Lower leg skin (tissue), 4 donors: ENCODE results near the gene SUSD2. TPM values are rescaled to one million over a fixed set of nuclear protein-coding genes. Genes with fewer than 3 reads are reported as not detected.
"Not testable (repeated sequence)": the region's sequence is repeated elsewhere in the genome, so short reads cannot be mapped to it uniquely, and the experiment has no call there.

Experiments
- DNase-seq, 2 donors: peaks; one replicate each; pipeline ENCODE4 v3.0.0-alpha.2; 2019; ENCODE audit warnings: low spot score in 2 of 2
- H3K4me3 ChIP-seq: fragments of 200-600 bp; sonication (generic); 2 replicates; pipeline ENCODE4 v1.5.1; 2017; ENCODE audit warnings: mild to moderate bottlenecking, low read depth; ENCODE audit not compliant: poor library complexity, severe bottlenecking
- POLR2A ChIP-seq, 2 donors: fragments of 450-650 bp; IDR thresholded peaks; one replicate each; pipeline ENCODE4 v1.6.1; 2016 to 2017; ENCODE audit warnings: antibody characterized with exemption in 2 of 2, mild to moderate bottlenecking in 1 of 2, moderate library complexity in 1 of 2
- WGBS, 2 donors: methylation state at CpG; one replicate each; pipeline ENCODE4 v1.1.5; 2018; 5-methylcytosine and 5-hydroxymethylcytosine counted together
- intact Hi-C: fragments of 100-400 bp; cut with DNase I; formaldehyde crosslinking; loops from one replicate; pipeline ENCODE4 v1.15.0; 2023; ENCODE audit warnings: low total_unique reads
- total RNA-seq, 4 donors: library from RNA; depleted of rRNA; stranded (reverse); fragments of >200 nt; gene quantifications; one replicate each; pipeline ENCODE4 v1.1.0, GENCODE V29; 2016
- TF ChIP-seq, protein P1 (sequence below), 3 donors: fragments of 450-650 bp; IDR thresholded peaks; one replicate each; pipeline ENCODE4 v1.5.1; 2016; ENCODE audit warnings: antibody characterized with exemption in 3 of 3, mild to moderate bottlenecking in 3 of 3, moderate library complexity in 2 of 3

Gene SUSD2
- total RNA-seq, 4 donors from 2014 or later: 18.3 to 74.3 (median 27.0) TPM

DNA sequence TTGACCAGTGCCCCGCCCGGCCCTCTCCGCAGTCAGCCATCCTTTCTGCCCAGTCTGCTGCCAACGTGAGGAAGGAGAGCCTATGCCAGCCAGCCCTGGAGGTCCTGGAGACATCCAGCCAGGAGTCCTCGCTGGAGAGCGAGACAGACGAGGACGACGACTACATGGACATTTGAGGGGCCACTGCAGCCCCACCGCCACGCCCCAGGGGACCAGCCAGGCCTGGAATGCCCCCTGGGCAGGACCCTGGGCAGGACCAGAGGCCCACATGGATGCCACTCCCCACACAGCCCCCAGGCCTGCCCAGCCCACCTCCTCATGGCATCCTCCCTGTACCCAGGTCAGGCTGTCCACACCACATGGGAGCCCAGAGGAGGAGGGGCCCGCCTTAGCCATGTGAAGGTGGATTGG, 3.3 kb upstream of the SUSD2 start:
- no peak overlapping the region for H3K4me3 ChIP-seq
- TF ChIP-seq, protein P1, sequence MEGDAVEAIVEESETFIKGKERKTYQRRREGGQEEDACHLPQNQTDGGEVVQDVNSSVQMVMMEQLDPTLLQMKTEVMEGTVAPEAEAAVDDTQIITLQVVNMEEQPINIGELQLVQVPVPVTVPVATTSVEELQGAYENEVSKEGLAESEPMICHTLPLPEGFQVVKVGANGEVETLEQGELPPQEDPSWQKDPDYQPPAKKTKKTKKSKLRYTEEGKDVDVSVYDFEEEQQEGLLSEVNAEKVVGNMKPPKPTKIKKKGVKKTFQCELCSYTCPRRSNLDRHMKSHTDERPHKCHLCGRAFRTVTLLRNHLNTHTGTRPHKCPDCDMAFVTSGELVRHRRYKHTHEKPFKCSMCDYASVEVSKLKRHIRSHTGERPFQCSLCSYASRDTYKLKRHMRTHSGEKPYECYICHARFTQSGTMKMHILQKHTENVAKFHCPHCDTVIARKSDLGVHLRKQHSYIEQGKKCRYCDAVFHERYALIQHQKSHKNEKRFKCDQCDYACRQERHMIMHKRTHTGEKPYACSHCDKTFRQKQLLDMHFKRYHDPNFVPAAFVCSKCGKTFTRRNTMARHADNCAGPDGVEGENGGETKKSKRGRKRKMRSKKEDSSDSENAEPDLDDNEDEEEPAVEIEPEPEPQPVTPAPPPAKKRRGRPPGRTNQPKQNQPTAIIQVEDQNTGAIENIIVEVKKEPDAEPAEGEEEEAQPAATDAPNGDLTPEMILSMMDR (IDR thresholded peaks at IDR 0.05): no peak
- TF ChIP-seq POLR2A (IDR thresholded peaks at IDR 0.05): no peak
- intact Hi-C loops: no loop called here
- DNase-seq: no peak
- 87 to 92% methylated on average over 12 of the region's 12 CpGs for WGBS, 2 donors

DNA sequence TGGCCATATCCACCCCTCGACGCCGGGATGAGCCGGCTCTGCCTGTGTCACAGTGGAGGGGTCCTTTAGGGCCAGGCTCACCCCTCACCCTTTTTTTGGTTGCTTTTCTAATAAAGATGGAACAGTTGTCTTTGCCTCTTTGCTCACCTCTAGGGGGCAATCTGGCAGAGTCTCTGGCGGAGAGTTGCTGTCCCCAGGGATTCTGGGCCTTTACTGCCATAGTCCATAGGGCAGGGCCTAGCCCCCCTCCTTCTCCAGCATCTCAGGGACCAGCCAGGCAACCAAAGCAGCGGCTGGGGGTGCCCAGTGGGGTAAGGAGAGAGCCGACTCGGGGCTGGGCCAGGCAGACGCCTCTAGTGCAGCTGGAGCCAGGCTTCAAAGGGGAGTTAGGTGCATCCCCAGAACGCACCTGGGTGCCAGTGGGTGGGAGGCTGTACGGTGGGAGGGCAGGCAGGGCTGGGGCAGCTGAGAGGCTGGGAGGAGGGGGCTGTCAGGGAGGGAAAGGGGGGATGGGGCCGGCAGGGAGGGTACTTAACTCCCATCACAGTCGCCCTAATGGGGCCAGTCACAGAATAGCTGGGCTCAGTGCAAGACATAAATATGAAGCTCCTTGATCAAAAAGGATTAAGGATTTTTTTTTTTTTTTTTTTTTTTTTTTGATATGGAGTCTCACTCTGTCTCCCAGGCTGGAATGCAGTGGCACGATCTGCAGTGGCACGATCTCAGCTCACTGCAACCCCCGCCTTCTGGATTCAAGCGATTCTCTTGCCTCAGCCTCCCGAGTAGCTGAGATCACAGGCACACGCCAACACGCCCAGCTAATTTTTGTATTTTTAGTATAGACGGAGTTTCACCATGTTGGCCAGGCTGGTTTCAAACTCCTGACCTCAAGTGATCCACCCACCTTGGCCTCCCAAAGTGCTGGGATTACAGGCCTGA, 2.5 kb upstream of the SUSD2 start:
- TF ChIP-seq, protein P1 (IDR thresholded peaks at IDR 0.05): no peak
- no peak for TF ChIP-seq POLR2A (IDR thresholded peaks at IDR 0.05)
- intact Hi-C loops: no loop called here
- H3K4me3 ChIP-seq: no peak overlapping the region
- no peak for DNase-seq
- 73 to 78% methylated on average over 21 of the region's 21 CpGs for WGBS, 2 donors

DNA sequence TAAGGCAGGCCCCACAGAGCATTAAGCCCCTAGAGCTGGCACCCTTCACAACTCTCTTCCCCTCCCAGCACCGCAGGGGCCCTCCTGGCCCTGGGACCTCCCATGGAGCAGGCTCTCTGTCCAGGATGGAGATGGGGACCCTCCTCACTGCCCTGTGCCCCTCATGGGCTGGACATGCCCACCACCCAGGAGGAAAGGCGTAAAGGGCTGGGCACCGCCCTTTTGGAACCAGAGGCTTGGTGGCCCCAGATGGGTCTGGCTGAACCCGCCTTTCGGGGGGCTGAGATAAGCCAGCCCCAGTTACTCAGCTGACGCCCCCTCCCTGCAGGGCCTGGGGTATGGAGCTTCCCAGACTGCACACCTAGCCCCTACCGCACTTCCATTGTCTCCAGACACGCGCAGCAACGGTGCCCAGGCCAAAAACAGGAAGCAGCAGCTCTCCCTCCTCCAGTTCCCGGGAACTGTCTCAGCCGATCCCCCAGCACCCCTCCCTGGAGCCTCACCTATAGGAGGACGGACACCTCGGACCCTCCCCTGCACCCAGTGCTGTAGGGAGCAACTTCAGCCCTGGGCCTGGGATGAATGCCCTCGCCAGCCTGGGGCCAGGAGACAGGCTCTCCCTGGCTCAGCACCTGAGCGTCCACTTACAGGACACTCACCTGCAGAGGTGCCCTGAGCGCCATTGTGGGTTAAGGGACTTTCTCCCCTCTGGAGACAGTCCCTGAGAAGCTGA, 1.6 kb upstream of the SUSD2 start:
- H3K4me3 ChIP-seq: no peak overlapping the region
- DNase-seq: no peak
- TF ChIP-seq POLR2A (IDR thresholded peaks at IDR 0.05): no peak
- TF ChIP-seq, protein P1 (IDR thresholded peaks at IDR 0.05): no peak
- intact Hi-C loops: no loop called here
- 63 to 66% methylated on average over 11 to 13 of the region's 17 CpGs for WGBS, 2 donors

DNA sequence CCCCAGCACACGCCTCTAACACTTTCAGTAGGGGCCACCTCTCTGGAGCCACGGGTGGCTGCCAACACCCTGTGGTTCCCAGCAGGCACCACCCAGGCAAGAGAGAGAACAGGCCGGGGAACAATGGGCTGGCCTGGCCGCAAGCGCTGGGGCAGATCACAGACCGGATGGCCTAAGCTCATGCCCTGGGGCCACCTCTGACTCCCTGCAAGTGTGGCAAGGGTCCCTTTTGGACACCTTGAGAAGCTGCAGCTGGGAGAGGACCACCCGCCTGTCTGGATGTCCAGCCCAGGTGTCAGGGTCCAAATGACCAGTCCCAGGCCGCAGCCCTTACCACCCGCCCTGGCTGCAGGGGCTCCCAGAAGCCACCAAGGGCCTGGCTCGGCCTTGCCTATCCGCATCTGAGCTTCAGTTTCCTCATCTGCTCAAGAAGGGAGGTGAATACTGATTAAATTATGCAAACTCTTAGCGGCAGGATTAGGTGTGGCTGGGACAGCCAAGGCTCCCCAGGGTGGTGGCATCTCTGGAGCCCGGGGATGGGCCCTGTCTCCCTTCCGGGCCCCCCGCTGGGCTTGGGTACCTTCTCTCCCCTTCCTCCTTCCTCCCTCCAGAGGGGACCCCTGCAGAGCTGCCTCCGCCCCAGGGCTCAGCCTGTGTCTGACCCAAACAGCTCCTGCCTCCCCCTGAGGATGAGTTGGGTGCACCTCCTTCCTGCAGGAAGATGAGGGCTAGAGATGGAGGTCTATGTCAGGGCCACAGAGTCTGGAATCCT, 785 bp upstream of the SUSD2 start:
- intact Hi-C loops: no loop called here
- no peak for TF ChIP-seq POLR2A (IDR thresholded peaks at IDR 0.05)
- TF ChIP-seq, protein P1 (IDR thresholded peaks at IDR 0.05): no peak
- WGBS, 2 donors: 70 to 83% methylated on average over 11 to 13 of the region's 16 CpGs

DNA sequence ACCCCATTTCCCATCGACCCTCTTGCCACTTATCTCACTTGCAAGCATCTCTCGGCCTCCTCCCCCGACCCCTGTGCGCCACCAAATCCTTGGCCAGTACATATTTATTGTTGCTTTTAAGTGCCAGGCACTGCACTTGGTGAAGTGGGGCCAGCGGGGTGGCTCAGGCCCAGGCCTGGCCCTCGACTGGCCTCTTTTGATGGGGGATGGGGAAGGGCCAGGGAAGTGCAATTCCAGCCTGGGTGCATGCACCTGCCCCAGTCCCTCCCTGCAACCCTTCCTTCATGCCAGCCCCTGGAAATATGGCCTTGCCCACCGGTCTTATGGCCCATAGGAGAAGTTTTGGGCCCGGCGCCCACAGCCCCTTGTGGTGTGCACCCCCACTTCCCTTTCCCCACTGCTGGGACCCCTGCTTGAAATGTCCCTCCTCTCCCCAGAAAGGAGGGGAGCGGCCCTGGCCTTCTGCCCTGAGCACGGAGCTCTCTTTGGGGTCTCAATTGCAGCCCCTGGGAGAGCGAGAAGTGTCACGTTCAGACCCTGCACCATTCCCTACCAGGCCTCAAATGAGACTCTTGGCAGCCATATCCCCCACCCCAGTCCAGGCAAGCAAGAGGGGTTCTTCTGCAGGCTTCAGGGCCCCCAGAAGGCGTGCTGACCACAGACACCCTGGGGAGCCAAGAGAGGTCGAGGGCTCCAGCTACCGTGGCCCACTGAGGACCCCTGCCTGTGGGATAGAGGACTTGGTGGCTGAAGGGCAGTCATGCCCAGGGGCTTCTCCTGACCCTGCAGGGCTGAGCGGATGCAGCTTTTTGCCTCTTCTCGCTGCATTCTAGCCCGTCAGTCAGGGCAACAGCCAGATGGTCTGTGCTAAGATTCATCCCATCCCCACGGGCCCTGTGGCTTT, 961 bp downstream of the SUSD2 start:
- no peak for TF ChIP-seq POLR2A (IDR thresholded peaks at IDR 0.05)
- TF ChIP-seq, protein P1 (IDR thresholded peaks at IDR 0.05): no peak
- intact Hi-C loops: no loop called here
- no peak overlapping the region for H3K4me3 ChIP-seq
- 81 to 92% methylated on average over 18 to 20 of the region's 20 CpGs for WGBS, 2 donors
- no peak for DNase-seq

More for the DNA sequence above, 785 bp upstream of the SUSD2 start:
- H3K4me3 ChIP-seq: no peak overlapping the region
- DNase-seq: no peak

DNA sequence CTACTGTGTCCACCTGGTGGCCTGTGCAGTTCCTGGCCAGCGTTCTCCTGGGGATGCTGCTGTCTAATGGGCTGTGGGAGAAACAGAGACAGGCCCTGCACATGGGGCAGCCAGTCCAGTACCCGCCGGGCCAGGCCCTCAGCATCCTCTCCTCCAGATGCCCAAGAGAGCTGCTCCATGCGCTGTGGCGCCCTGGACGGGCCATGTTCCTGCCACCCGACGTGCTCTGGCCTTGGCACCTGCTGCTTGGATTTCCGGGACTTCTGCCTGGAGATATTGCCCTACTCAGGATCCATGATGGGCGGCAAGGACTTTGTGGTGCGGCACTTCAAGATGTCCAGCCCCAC, 1.6 kb downstream of the SUSD2 start:
- H3K4me3 ChIP-seq, DNase-seq, intact Hi-C loops: not testable (repeated sequence)
- WGBS, 2 donors: 93 to 97% methylated on average over 3 to 11 of the region's 11 CpGs
